CD4-positive, CD25-positive, alpha-beta regulatory T cell (primary cell): ENCODE measurements around the gene PKD1L1. TPM values are rescaled to one million over a fixed set of nuclear protein-coding genes. Genes with fewer than 3 reads are reported as not detected.

Source experiments
- ATAC-seq, 2 donors: fragments of 150-1000 bp; cut with Tn5 transposase; one replicate each; pipeline ENCODE4 v1.10.0; 2021; ENCODE audit warnings: low read depth in 2 of 2, moderate number of reproducible peaks in 2 of 2, moderate library complexity in 1 of 2
- DNase-seq, 3 donors: peaks; one replicate each; pipeline versions ENCODE4 v3.0.0 to v3.0.0-alpha.2; 2012 to 2022; ENCODE audit warnings: mixed read lengths in 1 of 3
- H3K27ac ChIP-seq: one replicate; pipeline ENCODE4 v1.7.0; 2013; ENCODE audit warnings: mild to moderate bottlenecking, low read length; ENCODE audit not compliant: insufficient read depth, poor library complexity, severe bottlenecking
- H3K27me3 ChIP-seq: one replicate; pipeline ENCODE4 v1.7.0; 2013; ENCODE audit warnings: low read length; ENCODE audit not compliant: control insufficient read depth, insufficient read depth
- H3K36me3 ChIP-seq: one replicate; pipeline ENCODE4 v1.7.0; 2013; ENCODE audit warnings: mild to moderate bottlenecking, low read length, moderate library complexity; ENCODE audit not compliant: control insufficient read depth, insufficient read depth
- H3K4me1 ChIP-seq: 2 replicates; pipeline ENCODE4 v1.7.0; 2013; ENCODE audit warnings: mild to moderate bottlenecking, low read length; ENCODE audit not compliant: insufficient read depth, control insufficient read depth, poor library complexity, severe bottlenecking
- H3K4me3 ChIP-seq: one replicate; pipeline ENCODE4 v1.7.0; 2013; ENCODE audit warnings: low read depth, mild to moderate bottlenecking, low read length, moderate library complexity
- H3K9me3 ChIP-seq, 2 experiments: 1 replicate in 1 of 2; 2 replicates in 1 of 2; pipeline ENCODE4 v1.7.0; 2013; ENCODE audit warnings: low read length in 2 of 2, mild to moderate bottlenecking in 1 of 2, moderate library complexity in 1 of 2; ENCODE audit not compliant: control insufficient read depth in 2 of 2
- H3K27ac Mint-ChIP-seq, 3 donors: one replicate each; pipeline ENCODE4 v1.8.0; 2020 to 2022; ENCODE audit warnings: mild to moderate bottlenecking in 3 of 3, mixed read lengths in 3 of 3, moderate library complexity in 2 of 3
- H3K27me3 Mint-ChIP-seq: one replicate; pipeline ENCODE4 v1.8.0; 2022; ENCODE audit warnings: mild to moderate bottlenecking, mixed read lengths
- H3K36me3 Mint-ChIP-seq: one replicate; pipeline ENCODE4 v1.8.0; 2020; ENCODE audit warnings: mixed read lengths
- H3K4me1 Mint-ChIP-seq, 4 donors: one replicate each; pipeline ENCODE4 v1.8.0; 2020 to 2022; ENCODE audit warnings: mixed read lengths in 4 of 4, mild to moderate bottlenecking in 1 of 4
- H3K4me3 Mint-ChIP-seq, 4 donors: one replicate each; pipeline ENCODE4 v1.8.0; 2020 to 2022; ENCODE audit warnings: mild to moderate bottlenecking in 4 of 4, mixed read lengths in 4 of 4, moderate library complexity in 3 of 4
- H3K9me3 Mint-ChIP-seq, 7 donors: one replicate each; pipeline ENCODE4 v1.8.0; 2020 to 2022; ENCODE audit warnings: mixed read lengths in 7 of 7, mild to moderate bottlenecking in 3 of 7, moderate library complexity in 2 of 7
- polyA plus RNA-seq, 4 donors: library from polyadenylated mRNA; unstranded; fragments of 300-500 nt; fragmentation: Illumina TruSeq; gene quantifications; one replicate each; pipeline ENCODE4 v1.2.3, GENCODE V29; 2021
- total RNA-seq: library from RNA; stranded (reverse); gene quantifications from one replicate; pipeline ENCODE4 v1.2.3, GENCODE V29; 2022

PKD1L1 gene
- total and polyA plus RNA-seq, 5 donors from 2014 or later, result 0.02 to 0.17 (median 0.06) TPM; not detected in 2

DNA sequence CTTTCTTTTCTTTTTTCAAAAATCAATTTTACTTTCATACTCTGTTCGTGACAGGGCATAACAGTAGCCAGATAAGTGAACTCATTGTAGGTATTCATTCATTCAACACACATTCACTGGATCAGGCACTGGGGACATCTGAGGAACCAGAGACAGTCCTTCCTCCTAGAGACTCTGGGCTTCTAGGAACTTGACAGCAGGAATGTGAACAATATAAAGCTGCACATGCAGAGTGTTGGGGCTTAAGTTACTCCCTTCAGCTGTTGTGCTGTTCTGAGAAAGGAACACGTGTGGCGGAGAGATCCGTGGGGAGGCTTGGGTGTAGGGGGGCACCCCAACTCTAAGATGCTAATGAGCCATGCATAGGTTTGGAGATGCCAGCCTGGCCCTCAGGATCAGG, 120.4 kb downstream of the PKD1L1 start:
- no peak overlapping the region for H3K27ac ChIP-seq
- no peaks in the 10 kb centered on the region for H3K4me1 Mint-ChIP-seq
- ATAC-seq (no peak), DNase-seq (no peak)
- no peak overlapping the region for H3K4me3 ChIP-seq
- H3K36me3 Mint-ChIP-seq, result no peaks in the 10 kb centered on the region
- H3K27ac Mint-ChIP-seq, result no peak overlapping the region
- H3K9me3 ChIP-seq, result no peaks in the 10 kb centered on the region
- H3K9me3 Mint-ChIP-seq, result no peaks in the 10 kb centered on the region
- no peaks in the 10 kb centered on the region for H3K27me3 Mint-ChIP-seq
- no peaks in the 10 kb centered on the region for H3K27me3 ChIP-seq
- H3K4me1 ChIP-seq, result no peaks in the 10 kb centered on the region
- H3K36me3 ChIP-seq, result no peaks in the 10 kb centered on the region
- no peak overlapping the region for H3K4me3 Mint-ChIP-seq

DNA sequence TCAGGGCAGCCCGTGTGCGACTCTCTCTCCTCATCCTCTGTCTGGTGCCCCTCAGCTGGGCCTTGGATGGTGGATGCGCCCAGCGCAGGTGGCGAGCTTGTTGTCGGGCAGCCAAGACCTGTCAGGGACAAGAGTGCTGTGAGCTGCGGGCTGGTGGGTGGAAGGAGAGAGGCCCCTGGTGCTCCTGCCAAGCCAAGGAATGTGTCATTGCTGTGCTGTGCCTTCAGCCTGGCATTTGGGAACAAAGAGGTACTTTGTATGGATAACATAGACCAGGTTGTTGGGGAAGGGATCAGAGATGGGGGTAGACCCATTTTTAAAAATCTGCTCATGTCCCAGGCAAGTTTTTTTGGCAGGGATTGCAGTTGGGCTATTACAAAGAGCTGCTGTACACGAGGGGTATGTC, 120.9 kb downstream of the PKD1L1 start:
- H3K4me1 Mint-ChIP-seq, result no peaks in the 10 kb centered on the region
- no peaks in the 10 kb centered on the region for H3K4me1 ChIP-seq
- H3K36me3 ChIP-seq, result no peaks in the 10 kb centered on the region
- no peaks in the 10 kb centered on the region for H3K9me3 ChIP-seq
- no peaks in the 10 kb centered on the region for H3K27me3 Mint-ChIP-seq
- no peak for ATAC-seq
- no peak overlapping the region for H3K27ac Mint-ChIP-seq
- no peaks in the 10 kb centered on the region for H3K36me3 Mint-ChIP-seq
- H3K27me3 ChIP-seq, result no peaks in the 10 kb centered on the region
- H3K4me3 ChIP-seq, result no peak overlapping the region
- H3K27ac ChIP-seq, result no peak overlapping the region
- H3K4me3 Mint-ChIP-seq, result no peak overlapping the region
- no peak for DNase-seq
- H3K9me3 Mint-ChIP-seq, result no peaks in the 10 kb centered on the region

DNA sequence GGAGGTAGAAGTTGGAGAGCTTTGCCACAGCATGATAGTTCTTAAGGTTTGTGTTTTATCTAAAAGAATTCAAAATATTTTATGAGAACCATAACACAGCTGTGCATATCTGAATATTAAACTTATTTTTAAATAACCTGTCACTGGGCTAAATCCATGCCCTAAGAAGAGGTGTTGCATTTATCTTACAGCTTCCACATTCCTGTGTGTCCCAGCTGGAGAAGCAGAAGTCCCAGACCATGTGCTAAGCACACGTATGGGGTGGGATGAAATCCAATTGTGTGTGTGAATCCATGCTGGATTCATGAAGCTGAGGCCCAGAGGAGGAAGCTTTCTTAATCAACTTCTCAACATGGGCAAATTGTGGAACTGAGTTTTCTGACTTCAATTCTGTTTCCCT, 121.5 kb downstream of the PKD1L1 start:
- ATAC-seq, result no peak
- no peak overlapping the region for H3K27ac Mint-ChIP-seq
- Histone ChIP-seq H3K27me3 (no peaks in the 10 kb centered on the region), H3K9me3 (no peaks in the 10 kb centered on the region), H3K36me3 (no peaks in the 10 kb centered on the region), H3K4me3 (no peak overlapping the region), H3K4me1 (no peaks in the 10 kb centered on the region), H3K27ac (no peak overlapping the region)
- H3K4me1 Mint-ChIP-seq, result no peaks in the 10 kb centered on the region
- no peaks in the 10 kb centered on the region for H3K27me3 Mint-ChIP-seq
- no peak overlapping the region for H3K4me3 Mint-ChIP-seq
- DNase-seq, result no peak
- H3K36me3 Mint-ChIP-seq, result no peaks in the 10 kb centered on the region
- no peaks in the 10 kb centered on the region for H3K9me3 Mint-ChIP-seq

DNA sequence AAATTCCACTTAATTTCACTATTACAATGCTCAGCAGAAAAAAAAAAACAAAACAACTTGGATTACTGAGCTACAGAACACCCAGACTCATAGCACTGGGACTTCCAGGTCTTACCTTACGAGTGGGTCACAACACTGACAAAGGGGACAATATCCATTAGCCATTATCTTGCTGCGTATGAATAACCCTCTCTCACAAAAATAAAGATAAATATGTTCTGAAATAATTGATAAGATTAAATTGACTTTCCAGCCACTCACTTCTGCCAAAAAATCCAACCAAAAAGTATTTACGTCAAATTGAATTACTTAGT, 128.7 kb downstream of the PKD1L1 start:
- no peak overlapping the region for H3K4me3 ChIP-seq
- H3K27ac ChIP-seq, result no peak overlapping the region
- DNase-seq (no peak), ATAC-seq (no peak)
- no peaks in the 10 kb centered on the region for H3K9me3 ChIP-seq
- no peaks in the 10 kb centered on the region for H3K9me3 Mint-ChIP-seq
- no peaks in the 10 kb centered on the region for H3K27me3 Mint-ChIP-seq
- H3K27me3 ChIP-seq, result no peaks in the 10 kb centered on the region
- no peak overlapping the region for H3K4me3 Mint-ChIP-seq
- H3K36me3 ChIP-seq, result no peaks in the 10 kb centered on the region
- H3K4me1 ChIP-seq, result no peaks in the 10 kb centered on the region
- no peaks in the 10 kb centered on the region for H3K36me3 Mint-ChIP-seq
- H3K4me1 Mint-ChIP-seq, result no peaks in the 10 kb centered on the region
- no peak overlapping the region for H3K27ac Mint-ChIP-seq

- ATAC-seq (no peak), DNase-seq (peak in 2 of 3 donors; percentile 3 to 46)
- H3K27ac ChIP-seq, result no peak overlapping the region
- H3K36me3 ChIP-seq, result no peaks in the 10 kb centered on the region
- H3K9me3 ChIP-seq, result no peaks in the 10 kb centered on the region
- no peaks in the 10 kb centered on the region for H3K4me1 Mint-ChIP-seq
- H3K4me3 Mint-ChIP-seq, result no peak overlapping the region
- H3K9me3 Mint-ChIP-seq, result no peaks in the 10 kb centered on the region
- H3K27me3 Mint-ChIP-seq, result no peaks in the 10 kb centered on the region
- H3K36me3 Mint-ChIP-seq, result no peaks in the 10 kb centered on the region
- no peaks in the 10 kb centered on the region for H3K4me1 ChIP-seq
- no peak overlapping the region for H3K4me3 ChIP-seq
- no peaks in the 10 kb centered on the region for H3K27me3 ChIP-seq
- H3K27ac Mint-ChIP-seq, result no peak overlapping the region
These were observed 129.3 kb downstream of the PKD1L1 start for GRCh38 chr7:47818796-47819606.

GRCh38 chr7:47817917-47818316, 130.3 kb downstream of the PKD1L1 start:
- H3K27ac ChIP-seq, result no peak overlapping the region
- DNase-seq (no peak), ATAC-seq (no peak)
- Mint-ChIP-seq H3K27me3 (no peaks in the 10 kb centered on the region), H3K27ac (no peak overlapping the region), H3K36me3 (no peaks in the 10 kb centered on the region), H3K9me3 (no peaks in the 10 kb centered on the region), H3K4me1 (no peaks in the 10 kb centered on the region), H3K4me3 (no peak overlapping the region)
- H3K4me1 ChIP-seq, result no peaks in the 10 kb centered on the region
- H3K36me3 ChIP-seq, result no peaks in the 10 kb centered on the region
- H3K4me3 ChIP-seq, result no peak overlapping the region
- no peaks in the 10 kb centered on the region for H3K27me3 ChIP-seq
- H3K9me3 ChIP-seq, result no peaks in the 10 kb centered on the region

- H3K27ac ChIP-seq, result no peak overlapping the region
- ATAC-seq (no peak), DNase-seq (no peak)
- Mint-ChIP-seq H3K4me1 (no peaks in the 10 kb centered on the region), H3K27me3 (no peaks in the 10 kb centered on the region), H3K36me3 (no peaks in the 10 kb centered on the region), H3K9me3 (no peaks in the 10 kb centered on the region), H3K27ac (no peak overlapping the region), H3K4me3 (no peak overlapping the region)
- H3K36me3 ChIP-seq, result no peaks in the 10 kb centered on the region
- no peaks in the 10 kb centered on the region for H3K27me3 ChIP-seq
- no peaks in the 10 kb centered on the region for H3K4me1 ChIP-seq
- no peaks in the 10 kb centered on the region for H3K9me3 ChIP-seq
- no peak overlapping the region for H3K4me3 ChIP-seq
These were observed 131.6 kb downstream of the PKD1L1 start for GRCh38 chr7:47816647-47817046.

DNA sequence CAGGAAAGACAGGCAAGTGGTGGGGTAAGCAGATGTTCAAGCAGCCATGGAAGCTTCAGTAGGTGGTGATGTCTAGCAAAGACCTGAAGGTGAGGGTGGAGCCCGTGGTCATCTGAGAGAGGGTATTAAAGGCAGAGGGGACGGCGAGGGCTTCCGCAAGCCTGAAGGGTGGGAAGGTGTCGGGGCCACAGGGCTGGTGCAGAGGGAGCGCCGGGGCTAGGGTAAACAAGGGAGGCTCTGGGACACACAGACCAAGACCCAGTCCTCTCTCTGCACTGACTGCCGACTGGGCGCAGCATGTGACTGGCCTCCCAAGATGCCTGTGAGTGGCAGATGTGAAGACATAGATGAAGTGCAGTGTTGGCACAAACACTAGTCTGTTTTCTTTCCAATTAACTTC, 132.4 kb downstream of the PKD1L1 start:
- no peaks in the 10 kb centered on the region for H3K9me3 ChIP-seq
- no peaks in the 10 kb centered on the region for H3K4me1 ChIP-seq
- ATAC-seq, result no peak
- Mint-ChIP-seq H3K27ac (no peak overlapping the region), H3K4me3 (no peak overlapping the region), H3K27me3 (no peaks in the 10 kb centered on the region), H3K36me3 (no peaks in the 10 kb centered on the region), H3K9me3 (no peaks in the 10 kb centered on the region), H3K4me1 (no peaks in the 10 kb centered on the region)
- no peaks in the 10 kb centered on the region for H3K27me3 ChIP-seq
- no peak for DNase-seq
- H3K36me3 ChIP-seq, result no peaks in the 10 kb centered on the region
- no peak overlapping the region for H3K27ac ChIP-seq
- no peak overlapping the region for H3K4me3 ChIP-seq
